Suprapubic skin (tissue), 4 donors: ENCODE results near the gene MMP17.

Experiments used
- CTCF ChIP-seq, 2 donors: fragments of 200-600 bp in 1 of 2; fragments of 450-650 bp in 1 of 2; sonication (generic) in 1 of 2; IDR thresholded peaks; one replicate each; pipeline ENCODE4 v1.5.1; 2016 to 2019; ENCODE audit warnings: antibody characterized with exemption in 2 of 2, mild to moderate bottlenecking in 1 of 2, moderate library complexity in 1 of 2
- EP300 ChIP-seq: sonication (generic); formaldehyde crosslinking; IDR thresholded peaks from one replicate; pipeline ENCODE4 v1.6.1; 2017; ENCODE audit warnings: antibody characterized with exemption
- POLR2AphosphoS5 ChIP-seq, 3 donors: sonication (generic); formaldehyde crosslinking; IDR thresholded peaks; one replicate each; pipeline ENCODE4 v1.6.1; 2017; ENCODE audit warnings: antibody characterized with exemption in 3 of 3

GRCh38 chr12:131861261-131862083 is 33.3 kb downstream of the MMP17 start:
- no peak for TF ChIP-seq EP300
- TF ChIP-seq CTCF (IDR thresholded peaks at IDR 0.05) = no peak
- no peak for TF ChIP-seq POLR2AphosphoS5 (IDR thresholded peaks at IDR 0.05)
